ENCODE measurements around the gene SPTA1.

SPTA1 gene

GRCh38 chr1:158686111-158687009 lies at the start of gene SPTA1:
Gene SPTA1, minus strand, starts transcription at chr1:158686715. Its CDS starts 198 bp downstream, at chr1:158686517.
- in situ Hi-C loops (cut with HindIII; ENCODE audit: low sequenced_read_pairs) = no loop called here
- DNase-seq (ENCODE audit: low read depth) = no peak
- TF ChIP-seq CTCF (IDR thresholded peaks at IDR 0.05; ENCODE audit: low read depth, low read length, missing control alignments) = no peak
- no peak within 1 kb of the TSS for H3K4me3 ChIP-seq (ENCODE audit: low read depth, low read length)

GRCh38 chr1:158735848-158736247 lies 49.3 kb upstream of the SPTA1 start:
- DNase-seq (ENCODE audit: low read depth) = no peak
- no peak for TF ChIP-seq CTCF (IDR thresholded peaks at IDR 0.05; ENCODE audit: low read depth, low read length, missing control alignments)
- in situ Hi-C loops (cut with HindIII; ENCODE audit: low sequenced_read_pairs) = no loop called here
- H3K4me3 ChIP-seq (ENCODE audit: low read depth, low read length) = no peak overlapping the region

GRCh38 chr1:158732524-158732923 lies 46.0 kb upstream of the SPTA1 start:
- in situ Hi-C loops (cut with HindIII; ENCODE audit: low sequenced_read_pairs) = no loop called here
- TF ChIP-seq CTCF (IDR thresholded peaks at IDR 0.05; ENCODE audit: low read depth, low read length, missing control alignments) = no peak
- DNase-seq (ENCODE audit: low read depth) = no peak
- H3K4me3 ChIP-seq (ENCODE audit: low read depth, low read length) = no peak overlapping the region

GRCh38 chr1:158731707-158732106 lies 45.2 kb upstream of the SPTA1 start:
- no peak overlapping the region for H3K4me3 ChIP-seq (ENCODE audit: low read depth, low read length)
- in situ Hi-C loops (cut with HindIII; ENCODE audit: low sequenced_read_pairs) = no loop called here
- no peak for TF ChIP-seq CTCF (IDR thresholded peaks at IDR 0.05; ENCODE audit: low read depth, low read length, missing control alignments)
- no peak for DNase-seq (ENCODE audit: low read depth)

GRCh38 chr1:158730453-158730852 lies 43.9 kb upstream of the SPTA1 start:
- H3K4me3 ChIP-seq (ENCODE audit: low read depth, low read length) = no peak overlapping the region
- DNase-seq (ENCODE audit: low read depth) = no peak
- in situ Hi-C loops (cut with HindIII; ENCODE audit: low sequenced_read_pairs) = no loop called here
- TF ChIP-seq CTCF (IDR thresholded peaks at IDR 0.05; ENCODE audit: low read depth, low read length, missing control alignments) = no peak

GRCh38 chr1:158728510-158729225 lies 42.2 kb upstream of the SPTA1 start:
- no peak overlapping the region for H3K4me3 ChIP-seq (ENCODE audit: low read depth, low read length)
- TF ChIP-seq CTCF (IDR thresholded peaks at IDR 0.05; ENCODE audit: low read depth, low read length, missing control alignments) = no peak
- in situ Hi-C loops (cut with HindIII; ENCODE audit: low sequenced_read_pairs) = no loop called here
- DNase-seq (ENCODE audit: low read depth) = no peak
